CD4-positive, alpha-beta T cell treated with Interleukin-12 subunit alpha and Interleukin-12 subunit beta, for 1 hour (primary cell): ENCODE measurements around the gene ASMTL.
"Not testable (repeated sequence)": the region's sequence is repeated elsewhere in the genome, so short reads cannot be mapped to it uniquely, and the experiment has no call there.

Experiments
- DNase-seq: peaks from one replicate; pipeline ENCODE4 v3.0.0-alpha.2; 2020

The ASMTL gene

DNA sequence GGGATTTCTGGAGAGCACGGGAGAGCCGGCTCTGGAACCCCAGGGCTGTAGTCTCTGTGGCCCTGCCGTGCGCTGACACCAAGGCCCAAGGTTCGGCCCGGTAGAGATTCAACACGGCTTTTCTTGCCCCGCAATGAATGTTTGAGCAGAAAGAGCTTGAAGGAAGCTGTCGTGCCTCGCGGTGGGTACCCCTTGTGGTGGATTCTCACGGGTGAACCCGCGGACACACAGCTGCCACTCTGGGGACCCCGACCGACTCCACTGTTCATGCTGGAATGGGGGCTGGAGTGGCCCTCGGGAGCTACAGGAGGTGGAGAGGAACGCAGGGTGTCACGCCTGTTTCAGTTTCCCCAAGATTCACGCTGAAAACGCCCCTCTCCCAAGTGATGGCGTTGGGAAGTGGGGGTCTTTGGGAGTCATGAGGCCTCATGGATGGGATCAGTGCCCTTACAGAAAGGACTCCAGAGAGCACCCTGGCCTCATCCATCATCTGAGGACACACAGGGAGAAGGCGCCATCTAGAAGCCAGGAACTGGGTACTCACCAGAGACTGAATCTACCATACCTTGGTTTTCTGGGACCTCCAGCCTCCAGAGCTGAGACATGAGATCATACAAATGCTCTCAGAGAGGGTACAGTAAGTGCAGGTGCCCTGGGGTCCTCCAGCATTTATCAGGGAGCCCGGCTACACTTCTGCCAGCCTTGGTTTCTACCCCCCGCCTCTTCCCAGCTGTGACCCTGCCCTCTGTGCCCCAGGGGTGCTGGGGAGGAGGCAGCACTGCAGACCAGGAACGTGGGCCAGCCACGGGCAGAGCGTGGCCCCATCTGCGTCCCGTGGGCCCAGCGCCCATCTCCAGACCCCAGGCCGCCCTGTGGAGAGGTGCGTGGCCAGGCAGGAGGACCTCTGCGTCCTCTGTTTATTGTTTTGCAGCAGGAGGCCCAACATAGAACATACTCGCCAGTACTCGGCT, 67.2 kb downstream of the ASMTL start:
- DNase-seq, result no peak

DNA sequence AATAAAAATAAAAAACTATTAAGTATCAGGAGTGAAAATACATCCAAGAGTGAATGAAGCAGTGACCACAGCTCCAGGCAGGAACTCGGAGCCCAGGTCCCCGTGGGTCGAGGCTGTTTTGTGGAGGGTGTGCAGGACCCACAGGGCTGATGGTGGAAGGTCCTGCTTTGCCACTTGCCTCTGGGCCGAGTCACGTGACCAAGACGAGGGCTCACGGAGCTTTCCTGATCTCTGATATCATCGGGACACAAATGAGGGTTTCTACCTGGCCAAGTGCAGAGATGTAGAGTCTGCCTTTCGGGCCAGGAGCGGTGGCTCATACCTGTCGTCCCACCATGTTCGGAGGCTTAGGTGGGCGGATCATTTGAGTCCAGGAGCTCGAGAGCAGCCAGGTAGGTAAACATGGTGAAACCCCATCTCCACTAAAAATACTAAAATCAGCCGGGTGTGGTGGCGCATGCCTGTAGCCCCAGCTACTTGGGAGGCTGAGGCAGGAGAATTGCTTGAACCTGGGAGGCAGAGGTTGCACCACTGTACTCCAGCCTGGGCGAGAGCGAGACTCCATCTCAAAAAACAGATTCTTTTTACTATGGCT, 68.0 kb downstream of the ASMTL start:
- DNase-seq, result no peak

DNA sequence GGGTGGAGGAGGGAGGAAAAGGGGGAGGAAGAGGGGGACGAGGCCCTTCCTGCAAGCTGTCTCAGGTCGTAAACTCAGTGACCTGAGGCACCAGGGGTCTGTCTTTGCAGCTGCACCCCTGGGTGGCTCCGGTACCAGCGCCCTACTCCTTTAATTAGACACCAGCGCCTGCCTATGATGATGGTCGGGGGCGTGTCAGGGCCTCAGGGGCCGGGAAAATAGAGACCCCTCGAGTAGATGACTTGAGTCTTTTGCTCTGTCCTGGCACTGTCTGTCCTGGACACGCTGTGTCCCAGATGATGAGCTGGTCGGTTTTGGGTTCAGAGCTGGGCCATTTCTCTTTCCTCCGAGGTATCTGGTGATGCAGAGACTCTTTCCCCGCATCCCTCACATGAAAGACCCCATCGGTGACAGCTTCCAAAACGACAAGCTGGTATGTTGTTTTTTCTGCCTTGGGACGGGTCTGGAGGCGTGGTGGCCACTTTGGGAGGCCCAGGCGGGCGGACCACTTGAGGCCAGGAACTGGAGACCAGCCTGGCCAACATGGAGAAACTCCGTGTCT, 72.0 kb downstream of the ASMTL start:
- no peak for DNase-seq

DNA sequence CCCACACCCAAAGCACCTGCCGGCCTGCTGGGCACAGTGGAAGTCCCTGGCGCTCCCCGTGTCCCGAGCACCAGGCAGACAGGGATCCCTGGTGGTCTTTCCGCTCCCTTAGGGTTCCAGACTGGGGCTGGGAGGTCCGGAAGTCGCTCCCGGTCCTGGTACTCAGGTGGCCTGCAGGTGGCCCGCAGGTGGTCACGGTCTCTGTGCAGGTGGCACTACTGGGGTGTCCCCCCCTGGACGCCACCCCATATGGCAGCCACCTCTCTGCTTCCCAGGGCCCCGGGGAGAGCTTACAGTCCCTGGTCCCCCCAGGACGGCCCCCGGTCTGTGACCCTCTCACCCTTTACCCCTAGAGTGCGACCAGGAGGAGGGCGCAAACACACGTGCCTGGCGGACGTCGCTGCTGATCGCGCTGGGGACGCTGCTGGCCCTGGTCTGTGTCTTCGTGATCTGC, 74.4 kb downstream of the ASMTL start:
- DNase-seq, result no peak

DNA sequence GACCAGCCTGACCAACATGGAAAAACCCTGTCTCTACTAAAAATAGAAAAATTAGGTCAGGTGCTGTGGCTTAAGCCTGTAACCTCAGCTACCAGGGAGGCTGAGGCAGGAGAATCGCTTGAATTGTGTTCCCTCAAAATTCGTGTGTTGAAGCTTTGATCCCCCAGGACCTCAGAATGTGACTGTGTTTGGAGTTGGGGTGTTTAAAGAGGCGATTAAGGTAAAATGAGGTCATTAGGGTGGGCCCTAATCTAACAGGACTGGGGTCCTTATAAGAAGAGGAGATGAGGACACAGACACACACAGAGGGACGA, 84.4 kb downstream of the ASMTL start:
- DNase-seq, result no peak

DNA sequence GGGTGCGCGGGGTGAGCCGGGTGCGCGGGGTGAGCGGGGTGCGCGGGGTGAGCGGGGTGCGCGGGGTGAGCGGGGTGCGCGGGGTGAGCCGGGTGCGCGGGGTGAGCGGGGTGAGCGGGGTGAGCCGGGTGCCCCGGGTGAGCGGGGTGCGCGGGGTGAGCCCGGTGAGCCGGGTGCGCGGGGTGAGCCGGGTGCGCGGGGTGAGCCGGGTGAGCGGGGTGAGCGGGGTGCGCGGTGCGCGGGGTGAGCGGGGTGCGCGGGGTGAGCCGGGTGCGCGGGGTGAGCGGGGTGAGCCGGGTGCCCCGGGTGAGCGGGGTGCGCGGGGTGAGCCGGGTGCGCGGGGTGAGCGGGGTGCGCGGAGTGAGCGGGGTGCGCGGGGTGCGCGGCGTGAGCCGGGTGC, 86.3 kb downstream of the ASMTL start:
- DNase-seq, result not testable (repeated sequence)

DNA sequence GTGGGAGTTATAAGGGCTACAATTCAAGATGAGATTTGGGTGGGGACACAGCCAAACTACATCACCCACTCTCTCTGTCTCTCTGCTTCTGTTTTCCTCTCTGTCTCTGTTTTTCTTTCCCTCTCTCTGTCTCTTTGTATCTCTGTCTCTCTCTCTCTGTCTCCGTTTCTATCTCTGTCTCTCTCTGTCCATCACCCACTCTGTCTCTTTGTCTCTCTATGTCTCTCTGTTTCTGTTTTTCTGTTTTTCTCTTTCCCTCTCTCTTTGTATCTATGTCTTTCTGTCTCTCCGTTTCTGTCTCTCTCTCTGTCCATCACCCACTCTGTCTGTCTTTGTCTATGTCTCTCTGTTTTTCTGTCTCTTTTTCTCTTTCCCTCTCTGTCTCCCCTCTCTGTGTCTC, 90.8 kb downstream of the ASMTL start:
- DNase-seq, result no peak

DNA sequence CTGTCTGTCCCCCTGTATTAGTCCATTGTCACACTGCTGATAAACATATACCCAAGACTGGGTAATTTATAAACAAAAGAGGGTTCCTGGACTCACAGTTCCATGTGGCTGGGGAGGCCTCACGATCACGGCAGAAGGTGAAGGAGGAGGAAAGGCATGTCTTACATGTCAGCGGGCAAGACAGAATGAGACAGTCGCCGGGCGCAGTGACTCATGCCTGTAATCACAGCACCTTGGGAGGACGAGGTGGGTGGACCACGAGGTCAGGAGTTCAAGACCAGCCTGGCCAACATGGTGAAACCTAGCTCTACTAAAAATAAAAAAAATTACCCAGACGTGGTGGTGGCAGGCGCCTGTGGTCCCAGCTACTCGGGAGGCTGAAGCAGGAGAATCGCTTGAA, 91.4 kb downstream of the ASMTL start:
- no peak for DNase-seq

DNA sequence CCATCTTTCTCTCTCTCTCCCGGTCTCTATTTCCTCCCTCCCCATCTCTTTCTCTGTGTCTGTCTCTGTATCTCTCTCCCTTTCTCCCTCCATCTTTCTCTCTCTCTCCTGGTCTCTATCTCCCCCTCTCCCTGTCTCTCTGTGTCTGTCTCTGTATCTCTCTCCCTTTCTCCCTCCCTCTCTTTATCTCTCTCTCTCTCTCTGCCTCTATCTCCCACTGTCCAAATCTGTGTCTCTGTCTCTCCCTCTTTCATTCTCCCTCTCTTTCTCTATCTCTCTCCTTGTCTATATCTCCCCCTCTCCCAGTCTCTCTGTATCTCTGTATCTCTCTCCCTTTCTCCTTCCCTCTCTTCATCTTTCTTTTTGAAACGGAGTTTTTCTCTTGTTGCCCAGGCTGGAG, 92.5 kb downstream of the ASMTL start:
- no peak for DNase-seq

DNA sequence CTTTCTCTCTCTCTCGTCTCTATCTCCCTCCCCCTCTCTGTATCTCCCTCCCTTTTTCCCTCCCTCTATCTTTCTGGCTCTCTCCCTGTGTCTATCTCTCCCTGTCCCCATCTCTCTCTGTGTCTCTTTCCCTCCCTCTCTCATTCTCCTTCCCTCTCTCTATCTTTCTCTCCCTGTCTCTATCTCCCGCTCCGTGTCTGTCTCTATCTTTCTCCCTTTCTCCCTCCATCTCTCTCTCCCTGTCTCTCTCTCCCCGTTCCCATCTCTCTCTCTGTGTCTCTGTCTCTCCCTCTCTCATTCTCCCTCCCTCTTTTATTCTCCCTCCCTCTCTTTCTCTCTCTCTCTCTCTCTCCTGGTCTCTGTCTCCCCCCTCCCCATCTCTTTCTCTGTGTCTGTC, 93.2 kb downstream of the ASMTL start:
- no peak for DNase-seq

DNA sequence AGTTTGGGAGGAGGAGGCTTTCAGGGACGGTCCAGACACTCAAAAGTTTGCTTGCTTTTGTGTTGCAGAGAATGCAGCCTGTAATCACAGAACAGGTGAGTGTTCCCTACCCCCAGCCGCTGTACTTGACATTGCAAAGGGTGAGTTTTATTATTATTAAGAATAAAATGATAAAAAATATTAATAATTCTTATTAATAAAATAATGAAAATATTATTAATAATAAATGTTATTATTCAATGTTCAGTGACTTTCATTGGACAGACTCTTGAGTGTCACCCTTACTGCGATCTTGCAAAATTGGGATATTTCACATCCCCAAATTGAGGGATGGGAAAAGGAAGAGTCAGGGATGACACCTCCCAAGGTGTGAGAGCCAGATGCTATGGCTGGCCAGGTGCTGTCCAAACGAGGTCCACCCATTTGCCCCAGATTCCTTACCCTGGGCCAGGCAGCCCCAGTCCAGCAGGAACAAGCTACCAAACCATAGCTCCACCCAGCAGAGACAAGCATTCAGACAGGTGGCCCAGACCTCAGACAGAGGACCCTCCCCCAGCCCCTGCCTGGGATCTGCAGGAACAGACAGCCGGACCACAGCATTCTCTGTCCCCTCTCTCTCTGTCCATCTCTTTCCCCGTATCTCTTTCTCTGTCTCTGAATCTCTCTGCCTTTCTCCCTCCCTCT, 93.8 kb downstream of the ASMTL start:
- no peak for DNase-seq

DNA sequence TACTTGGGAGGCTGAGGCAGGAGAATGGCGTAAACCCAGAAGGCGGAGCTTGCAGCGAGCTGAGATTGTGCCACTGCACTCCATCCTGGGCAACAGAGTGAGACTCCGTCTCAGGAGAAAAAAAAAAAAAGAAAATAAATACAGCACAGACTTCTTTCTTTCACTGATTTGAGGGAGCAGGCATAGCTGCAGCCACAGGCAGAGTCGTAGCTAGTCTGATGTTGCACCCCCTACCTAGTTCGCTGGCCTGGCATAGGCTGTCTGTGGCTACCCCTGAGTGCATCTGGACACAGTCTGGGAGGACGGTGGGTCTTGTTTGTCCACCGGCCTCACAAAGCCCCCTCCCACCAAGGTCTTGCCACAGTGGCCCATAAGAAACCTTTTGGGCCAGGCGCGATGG, 94.7 kb downstream of the ASMTL start:
- DNase-seq, result no peak

DNA sequence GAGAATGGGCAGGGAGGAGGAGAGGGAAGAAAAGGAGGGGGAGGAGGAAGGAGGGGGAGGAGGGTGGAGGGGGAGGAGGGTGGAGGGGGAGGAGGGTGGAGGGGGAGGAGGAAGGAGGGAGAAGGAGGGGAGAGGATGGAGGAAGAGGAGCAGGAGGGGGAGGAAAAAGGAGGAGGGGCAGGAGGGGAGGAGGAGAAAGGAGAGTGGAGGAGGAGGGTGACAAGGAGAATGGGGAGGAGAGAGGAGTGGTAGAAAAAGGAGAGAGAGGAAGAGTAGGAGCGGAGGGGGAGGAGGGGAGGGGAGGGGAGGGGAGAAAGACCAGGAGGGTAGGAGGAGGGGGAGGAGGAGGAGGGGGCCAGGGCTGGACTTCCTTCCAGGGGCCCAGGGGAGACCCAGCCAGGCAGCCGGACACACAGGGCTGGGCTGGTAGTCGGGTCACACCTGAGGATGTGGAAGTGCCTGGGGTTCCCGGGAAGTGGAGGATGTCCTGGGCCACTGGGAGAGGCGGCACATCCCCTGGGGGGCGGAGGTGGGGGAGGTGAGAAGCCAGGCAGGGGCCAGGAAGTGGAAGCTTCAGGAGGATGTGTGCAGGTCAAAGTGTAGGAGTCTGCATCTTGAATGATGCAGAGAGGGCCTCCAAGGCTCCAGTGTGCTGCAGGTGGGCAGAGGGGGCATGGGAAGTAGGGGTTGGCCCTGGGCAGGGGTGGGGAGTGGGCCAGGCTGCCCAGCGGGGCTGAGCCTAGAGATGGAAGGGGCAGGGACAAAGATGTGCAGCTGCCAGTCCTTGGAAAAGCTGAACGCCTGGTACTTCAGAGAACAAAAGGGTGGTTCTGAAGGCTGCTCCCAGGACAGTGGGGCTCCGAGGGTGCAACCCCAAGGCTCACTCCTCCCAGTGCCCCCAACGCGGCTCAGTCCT, 97.3 kb downstream of the ASMTL start:
- DNase-seq, result no peak

DNA sequence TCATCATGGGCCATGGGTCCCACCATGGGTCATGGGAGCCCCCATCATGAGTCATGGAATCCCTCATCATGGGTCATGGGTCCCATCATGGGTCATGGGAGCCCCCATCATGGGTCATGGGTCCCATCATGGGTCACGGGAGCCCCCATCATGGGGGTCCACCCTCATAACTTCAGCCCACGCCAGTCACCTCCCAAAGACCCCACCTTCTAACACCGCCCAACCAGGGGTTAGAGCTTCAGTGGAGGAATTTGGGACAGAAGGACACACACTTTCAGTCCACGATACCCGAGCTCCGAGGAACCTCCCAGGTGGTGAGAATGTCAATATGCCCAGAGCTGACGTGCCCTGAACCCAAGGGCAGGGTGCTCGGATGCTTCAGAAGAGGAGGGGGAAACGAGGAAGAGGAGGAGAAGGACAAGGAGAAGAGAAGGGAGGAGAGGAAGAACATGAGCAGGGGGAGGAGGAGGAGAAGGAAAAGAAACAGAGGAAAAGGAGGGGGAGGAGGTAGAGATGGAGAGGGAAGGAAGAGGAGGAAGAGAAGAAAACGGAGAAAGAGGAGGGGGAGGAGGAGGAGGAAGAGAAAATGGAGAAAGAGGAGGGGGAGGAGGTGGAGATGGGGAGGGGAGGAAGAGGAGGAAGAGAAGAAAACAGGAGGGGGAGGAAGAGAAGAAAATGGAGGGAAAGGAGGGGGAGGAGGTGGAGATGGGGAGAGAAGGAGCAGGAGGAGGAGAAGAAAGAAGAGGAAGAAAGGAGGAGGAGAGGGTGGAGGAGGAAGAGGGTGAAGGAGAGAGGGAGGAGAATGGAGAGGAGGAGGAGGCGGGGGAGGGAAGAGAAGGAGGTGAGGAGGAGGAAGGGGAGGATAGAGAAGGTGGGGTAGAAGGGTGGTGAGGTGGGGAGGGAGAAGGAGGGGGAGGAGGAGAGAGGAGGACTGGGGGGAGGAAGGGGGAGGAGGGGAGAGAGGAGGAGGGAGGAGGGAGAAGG, 98.4 kb downstream of the ASMTL start:
- no peak for DNase-seq
